IMR-90 (cell line): ENCODE data around the gene ABCA9. TPM values are rescaled to one million over a fixed set of nuclear protein-coding genes. Genes with fewer than 3 reads are reported as not detected.

Experiments
- ATAC-seq: fragments of 200-7000 bp; cut with Tn5 transposase; 2 replicates; pipeline ENCODE4 v1.9.1; 2020; ENCODE audit warnings: low read depth, mild to moderate bottlenecking, moderate library complexity
- BruUV-seq: library from RNA; stranded (reverse); fragments of 400-500 nt; replicated peaks from 2 replicates; lab custom pipeline; 2021; lab: Mats Ljungman, UMichigan
- CTCF ChIA-PET: fragments of 300-600 bp; formaldehyde crosslinking; extraction: SDS; loops from one replicate; lab custom pipeline; 2021; ENCODE audit warnings: antibody characterized with exemption; lab: Yijun Ruan, JAX
- POLR2A ChIA-PET: fragments of 300-600 bp; sonication (Branson Sonifier 250); formaldehyde crosslinking; loops from one replicate; lab custom pipeline; 2022; ENCODE audit warnings: antibody characterized with exemption; ENCODE audit not compliant: unreplicated experiment; lab: Charles Lee
- DNase-seq: peaks from one replicate; pipeline ENCODE4 v3.0.0; 2013
- H2AFZ ChIP-seq: replicated peaks from 2 replicates; pipeline ENCODE3; 2013; ENCODE audit warnings: low read length, mild to moderate bottlenecking; ENCODE audit not compliant: poor library complexity
- H2AK5ac ChIP-seq: 2 replicates; pipeline ENCODE4 v1.6.1; 2013; ENCODE audit warnings: low read depth, low read length, inconsistent platforms
- H2AK9ac ChIP-seq: replicated peaks from 2 replicates; pipeline ENCODE3; 2013; ENCODE audit warnings: mild to moderate bottlenecking, low read depth, low read length, moderate library complexity; ENCODE audit not compliant: poor library complexity
- H2BK120ac ChIP-seq: 2 replicates; pipeline ENCODE4 v1.6.1; 2013; ENCODE audit warnings: low read depth, low read length, inconsistent platforms
- H2BK15ac ChIP-seq: 3 replicates; pipeline ENCODE4 v1.6.1; 2013; ENCODE audit warnings: low read depth, low read length, inconsistent platforms
- H2BK20ac ChIP-seq: 2 replicates; pipeline ENCODE4 v1.6.1; 2013; ENCODE audit warnings: low read depth, mild to moderate bottlenecking, inconsistent platforms, low read length, moderate library complexity
- H2BK5ac ChIP-seq: 2 replicates; pipeline ENCODE4 v1.6.1; 2013; ENCODE audit warnings: mild to moderate bottlenecking, low read depth, low read length, inconsistent platforms; ENCODE audit not compliant: poor library complexity, severe bottlenecking
- H3K14ac ChIP-seq: replicated peaks from 2 replicates; pipeline ENCODE4 v1.6.1; 2013; ENCODE audit warnings: low read depth, low read length, inconsistent platforms
- H3K18ac ChIP-seq: 2 replicates; pipeline ENCODE4 v1.6.1; 2013; ENCODE audit warnings: low read depth, low read length, control low read depth
- H3K23ac ChIP-seq: 2 replicates; pipeline ENCODE4 v1.6.1; 2013; ENCODE audit warnings: low read depth, low read length, inconsistent platforms
- H3K27ac ChIP-seq: 2 replicates; pipeline ENCODE4 v1.5.1; 2013; ENCODE audit warnings: mild to moderate bottlenecking, control low read depth, low read length; ENCODE audit not compliant: insufficient read depth
- H3K27me3 ChIP-seq: 2 replicates; pipeline ENCODE4 v1.6.1; 2013; ENCODE audit warnings: low read length; ENCODE audit not compliant: control insufficient read depth, insufficient read depth
- H3K36me3 ChIP-seq: 2 replicates; pipeline ENCODE4 v1.6.1; 2013; ENCODE audit warnings: low read length, mixed read lengths; ENCODE audit not compliant: control insufficient read depth, insufficient read depth
- H3K4ac ChIP-seq: 2 replicates; pipeline ENCODE4 v1.6.1; 2013; ENCODE audit warnings: low read depth, low read length, inconsistent platforms
- H3K4me1 ChIP-seq: 2 replicates; pipeline ENCODE4 v1.6.1; 2013; ENCODE audit warnings: low read length, mixed read lengths; ENCODE audit not compliant: control insufficient read depth, insufficient read depth
- H3K4me2 ChIP-seq: 2 replicates; pipeline ENCODE4 v1.6.1; 2013; ENCODE audit warnings: low read depth, mild to moderate bottlenecking, control low read depth, low read length, moderate library complexity
- H3K4me3 ChIP-seq: 2 replicates; pipeline ENCODE4 v1.5.1; 2013; ENCODE audit warnings: low read depth, mild to moderate bottlenecking, control low read depth, low read length, moderate library complexity; ENCODE audit not compliant: insufficient read depth
- H3K56ac ChIP-seq: 2 replicates; pipeline ENCODE4 v1.6.1; 2013; ENCODE audit warnings: low read length, inconsistent platforms; ENCODE audit not compliant: insufficient read depth; ENCODE audit errors: extremely low read depth
- H3K79me1 ChIP-seq, 2 experiments: 2 replicates each; pipeline ENCODE4 v1.6.1; 2013; ENCODE audit warnings: low read length in 2 of 2, inconsistent platforms in 1 of 2, low read depth in 1 of 2
- H3K9ac ChIP-seq: 2 replicates; pipeline ENCODE4 v1.6.1; 2013; ENCODE audit warnings: low read depth, low read length, control low read depth
- H3K9me1 ChIP-seq: 2 replicates; pipeline ENCODE4 v1.6.1; 2013; ENCODE audit warnings: low read length, inconsistent platforms; ENCODE audit not compliant: insufficient read depth
- H3K9me3 ChIP-seq: 2 replicates; pipeline ENCODE4 v1.6.1; 2013; ENCODE audit warnings: low read length; ENCODE audit not compliant: control insufficient read depth, insufficient read depth
- H4K20me1 ChIP-seq: 2 replicates; pipeline ENCODE4 v1.6.1; 2013; ENCODE audit warnings: low read length, inconsistent platforms; ENCODE audit not compliant: insufficient read depth
- H4K5ac ChIP-seq: 2 replicates; pipeline ENCODE4 v1.6.1; 2013; ENCODE audit warnings: mild to moderate bottlenecking, low read depth, low read length, control low read depth
- H4K8ac ChIP-seq, 2 experiments: 2 replicates each; pipeline ENCODE4 v1.6.1; 2013; ENCODE audit warnings: low read depth in 2 of 2, low read length in 2 of 2, control low read depth in 1 of 2, inconsistent platforms in 1 of 2
- H4K91ac ChIP-seq: 2 replicates; pipeline ENCODE4 v1.6.1; 2013; ENCODE audit warnings: low read depth, low read length, inconsistent platforms; ENCODE audit not compliant: insufficient read depth
- CHD1 ChIP-seq: IDR thresholded peaks from 2 replicates; pipeline ENCODE4 v1.6.1; 2012; ENCODE audit warnings: low read depth, low read length, improper control_type of control experiment
- FOS ChIP-seq: fragments of 150-350 bp; IDR thresholded peaks from 2 replicates; pipeline ENCODE4 v1.6.1; 2016; ENCODE audit warnings: low read depth, low read length
- MAFK ChIP-seq: IDR thresholded peaks from 2 replicates; pipeline ENCODE4 v1.6.1; 2012; ENCODE audit warnings: low read depth, low read length, improper control_type of control experiment
- RAD21 ChIP-seq: IDR thresholded peaks from 2 replicates; pipeline ENCODE4 v1.6.1; 2012; ENCODE audit warnings: low read length, improper control_type of control experiment
- SMC3 ChIP-seq: fragments of 150-350 bp; IDR thresholded peaks from 2 replicates; pipeline ENCODE4 v1.6.1; 2016; ENCODE audit warnings: low read depth, mild to moderate bottlenecking, antibody characterized with exemption, low read length, moderate library complexity
- WGBS, 2 experiments: methylation state at CpG; one replicate each; pipeline versions ENCODE4 v1.1.5 to v1.1.7; 2013; ENCODE audit warnings: missing lambda C conversion rate in 2 of 2; ENCODE audit not compliant: insufficient read length in 1 of 2; ENCODE audit errors: extremely low coverage in 2 of 2; 5-methylcytosine and 5-hydroxymethylcytosine counted together
- dilution Hi-C: fragments of 300-500 bp; cut with HindIII; formaldehyde crosslinking; loops from one replicate; pipeline ENCODE4 v1.14.3; 2018; ENCODE audit warnings: low sequenced_read_pairs; ENCODE audit not compliant: unreplicated experiment
- in situ Hi-C: fragments of 300-500 bp; cut with MboI; formaldehyde crosslinking; loops from 3 replicates; pipeline ENCODE4 v1.14.3; 2019; ENCODE audit warnings: low sequenced_read_pairs, inconsistent platforms, mixed read lengths
- intact Hi-C: fragments of 100-400 bp; cut with micrococcal nuclease; formaldehyde crosslinking; loops from 2 replicates; pipeline ENCODE4 v1.10.0; 2022
- polyA plus RNA-seq, 3 experiments: library from polyadenylated mRNA; depleted of rRNA; stranded (reverse); fragments of >200 nt; gene quantifications; 2 replicates each; pipeline ENCODE4 v1.2.3, GENCODE V29; 2012; ENCODE audit warnings: low replicate concordance in 1 of 3
- total RNA-seq: library from RNA; depleted of rRNA; stranded (reverse); fragments of >200 nt; gene quantifications from 2 replicates; pipeline ENCODE4 v1.2.3, GENCODE V29; 2012
- TF ChIP-seq, protein P1 (sequence below): conservative IDR thresholded peaks from 2 replicates; pipeline ENCODE4 v1.5.1; 2012; ENCODE audit warnings: mild to moderate bottlenecking, low read depth, low read length, improper control_type of control experiment

The ABCA9 gene
- total and polyA plus RNA-seq, 2 of the 4 experiments (the other 2 are of a cell fraction): under 0.01 TPM; not detected in 1

DNA sequence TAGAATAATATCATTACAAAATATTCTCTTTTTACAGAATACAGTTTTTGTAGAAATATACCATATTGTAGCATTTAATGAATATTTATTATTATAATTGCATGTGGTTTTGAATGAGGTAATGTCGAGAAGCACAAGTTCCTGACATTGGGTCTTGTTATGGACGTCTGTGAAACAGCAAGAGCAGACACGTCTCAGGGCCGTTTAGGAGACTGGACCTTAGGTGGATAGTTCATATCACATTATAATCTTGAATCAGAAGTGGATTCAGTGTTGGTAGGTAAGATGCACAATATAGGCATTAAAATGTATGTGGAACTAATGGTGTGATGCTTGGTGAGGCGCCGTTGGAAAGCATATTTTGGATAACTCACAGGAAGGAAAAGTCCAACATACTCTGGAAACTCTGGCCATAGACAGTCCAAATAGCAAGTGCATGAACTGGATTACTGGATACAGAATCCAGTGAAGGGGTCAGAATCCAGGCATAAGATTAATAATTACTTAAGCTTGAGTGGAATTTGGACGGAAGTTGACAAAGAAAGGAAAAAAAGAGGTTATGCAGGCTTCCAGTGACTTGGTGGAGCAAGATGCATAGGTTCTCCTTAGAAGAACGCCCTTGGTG is 122.7 kb downstream of the ABCA9 start:
- Histone ChIP-seq H4K20me1 (no peaks in the 10 kb centered on the region), H2AK5ac (no peak overlapping the region), H3K14ac (no peak overlapping the region), H3K18ac (no peak overlapping the region), H4K91ac (no peak overlapping the region), H3K27me3 (no peaks in the 10 kb centered on the region), H3K23ac (no peak overlapping the region), H3K36me3 (no peaks in the 10 kb centered on the region), H4K8ac (no peak overlapping the region), H3K56ac (no peak overlapping the region), H3K4ac (no peak overlapping the region), H2BK5ac (no peak overlapping the region), H2AK9ac (no peak overlapping the region), H4K5ac (no peak overlapping the region), H3K79me1 (no peaks in the 10 kb centered on the region), H2AFZ (no peak overlapping the region), H3K27ac (no peak overlapping the region), H3K4me3 (no peak overlapping the region), H3K9me1 (no peaks in the 10 kb centered on the region), H2BK120ac (no peak overlapping the region), H3K9ac (no peak overlapping the region), H2BK15ac (no peak overlapping the region), H2BK20ac (no peak overlapping the region), H3K4me1 (no peaks in the 10 kb centered on the region), H3K9me3 (no peaks in the 10 kb centered on the region), H3K4me2 (no peak overlapping the region)
- POLR2A ChIA-PET: no interaction called here
- CTCF ChIA-PET: no interaction called here
- TF ChIP-seq, protein P1, sequence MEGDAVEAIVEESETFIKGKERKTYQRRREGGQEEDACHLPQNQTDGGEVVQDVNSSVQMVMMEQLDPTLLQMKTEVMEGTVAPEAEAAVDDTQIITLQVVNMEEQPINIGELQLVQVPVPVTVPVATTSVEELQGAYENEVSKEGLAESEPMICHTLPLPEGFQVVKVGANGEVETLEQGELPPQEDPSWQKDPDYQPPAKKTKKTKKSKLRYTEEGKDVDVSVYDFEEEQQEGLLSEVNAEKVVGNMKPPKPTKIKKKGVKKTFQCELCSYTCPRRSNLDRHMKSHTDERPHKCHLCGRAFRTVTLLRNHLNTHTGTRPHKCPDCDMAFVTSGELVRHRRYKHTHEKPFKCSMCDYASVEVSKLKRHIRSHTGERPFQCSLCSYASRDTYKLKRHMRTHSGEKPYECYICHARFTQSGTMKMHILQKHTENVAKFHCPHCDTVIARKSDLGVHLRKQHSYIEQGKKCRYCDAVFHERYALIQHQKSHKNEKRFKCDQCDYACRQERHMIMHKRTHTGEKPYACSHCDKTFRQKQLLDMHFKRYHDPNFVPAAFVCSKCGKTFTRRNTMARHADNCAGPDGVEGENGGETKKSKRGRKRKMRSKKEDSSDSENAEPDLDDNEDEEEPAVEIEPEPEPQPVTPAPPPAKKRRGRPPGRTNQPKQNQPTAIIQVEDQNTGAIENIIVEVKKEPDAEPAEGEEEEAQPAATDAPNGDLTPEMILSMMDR: no peak
- no peak for TF ChIP-seq RAD21
- no peak for TF ChIP-seq FOS
- TF ChIP-seq MAFK: no peak
- no peak for TF ChIP-seq SMC3
- no peak for TF ChIP-seq CHD1
- intact Hi-C loops: no loop called here
- no CpG with 5 or more reads among the region's 8 CpGs for WGBS, 2 experiments
- BruUV-seq: no TSS peak
- in situ Hi-C loops: no loop called here
- ATAC-seq (no peak), DNase-seq (no peak)
- dilution Hi-C loops: no loop called here
